Activated CD4-positive, alpha-beta memory T cell treated with anti-CD3 and anti-CD28 coated beads for 36 hours (primary cell): ENCODE results near the gene RASGRF1. TPM values are rescaled to one million over a fixed set of nuclear protein-coding genes. Genes with fewer than 3 reads are reported as not detected.

ENCODE experiments used
- CTCF ChIA-PET: fragments of 350-600 bp; sonication (Branson Sonifier 250); formaldehyde crosslinking; loops from one replicate; lab custom pipeline; 2021; ENCODE audit warnings: antibody characterized with exemption, inconsistent platforms; lab: Charles Lee
- POLR2A ChIA-PET: fragments of 350-600 bp; sonication (Branson Sonifier 250); formaldehyde crosslinking; loops from one replicate; lab custom pipeline; 2021; ENCODE audit warnings: antibody characterized with exemption; lab: Charles Lee
- DNase-seq: peaks from one replicate; pipeline ENCODE4 v3.0.0-alpha.2; 2020
- H3K27ac Mint-ChIP-seq: one replicate; pipeline ENCODE4 v1.8.0; 2021; ENCODE audit warnings: mixed read lengths
- H3K27me3 Mint-ChIP-seq: one replicate; pipeline ENCODE4 v1.8.0; 2021; ENCODE audit warnings: mixed read lengths
- H3K36me3 Mint-ChIP-seq: one replicate; pipeline ENCODE4 v1.8.0; 2021; ENCODE audit warnings: mixed read lengths
- H3K4me1 Mint-ChIP-seq: one replicate; pipeline ENCODE4 v1.8.0; 2021; ENCODE audit warnings: low read depth, mixed read lengths
- H3K4me3 Mint-ChIP-seq: one replicate; pipeline ENCODE4 v1.8.0; 2021; ENCODE audit warnings: mild to moderate bottlenecking, mixed read lengths
- H3K9me3 Mint-ChIP-seq: one replicate; pipeline ENCODE4 v1.8.0; 2021; ENCODE audit warnings: mixed read lengths
- intact Hi-C: fragments of 100-400 bp; cut with micrococcal nuclease; formaldehyde crosslinking; loops from one replicate; pipeline ENCODE4 v1.15.1; 2023
- total RNA-seq, 2 experiments: library from RNA; stranded (reverse); gene quantifications; one replicate each; pipeline ENCODE4 v1.2.3, GENCODE V29; 2021

RASGRF1 gene
- total RNA-seq, 2 experiments from 2014 or later = 0.02 TPM; not detected in 1

- H3K36me3 Mint-ChIP-seq = no peaks in the 10 kb centered on the region
- POLR2A ChIA-PET = no interaction called here
- H3K4me3 Mint-ChIP-seq = no peak overlapping the region
- intact Hi-C loops = loop anchor here (5.0 kb wide), 2 partner anchors 40 to 65 kb away; no protein-coding TSS in a partner anchor
- peaks cover 11% of the 10 kb centered on the region for H3K4me1 Mint-ChIP-seq
- no peaks in the 10 kb centered on the region for H3K9me3 Mint-ChIP-seq
- no peak overlapping the region for H3K27ac Mint-ChIP-seq
- no peaks in the 10 kb centered on the region for H3K27me3 Mint-ChIP-seq
- CTCF ChIA-PET = interaction anchor here (0.6 to 6.2 kb wide), 3 partner anchors 69 to 117 kb away, joined by 3 to 74 read pairs (median 3); no protein-coding TSS in a partner anchor
- DNase-seq = peak; percentile 38
These were observed 113.4 kb downstream of the RASGRF1 start for GRCh38 chr15:78977091-78977571.

- CTCF ChIA-PET = interaction anchor here (6.2 kb wide), 1 partner anchor 69 kb away, joined by 74 read pairs; no protein-coding TSS in a partner anchor
- Mint-ChIP-seq H3K27me3 (no peaks in the 10 kb centered on the region), H3K36me3 (no peaks in the 10 kb centered on the region), H3K4me1 (peaks cover 11% of the 10 kb centered on the region), H3K9me3 (no peaks in the 10 kb centered on the region), H3K27ac (no peak overlapping the region), H3K4me3 (no peak overlapping the region)
- intact Hi-C loops = loop anchor here (5.0 kb wide), 2 partner anchors 39 to 64 kb away; no protein-coding TSS in a partner anchor
- no peak for DNase-seq
- POLR2A ChIA-PET = no interaction called here
These were observed 113.9 kb downstream of the RASGRF1 start for GRCh38 chr15:78976691-78977090.

- Mint-ChIP-seq H3K9me3 (no peaks in the 10 kb centered on the region), H3K27me3 (no peaks in the 10 kb centered on the region), H3K36me3 (no peaks in the 10 kb centered on the region), H3K4me1 (peaks cover 11% of the 10 kb centered on the region), H3K4me3 (no peak overlapping the region), H3K27ac (no peak overlapping the region)
- no peak for DNase-seq
- ChIA-PET POLR2A (no interaction called here), CTCF (interaction anchor here (0.9 kb wide), 1 partner anchor 14 kb away, joined by 3 read pairs; no protein-coding TSS in a partner anchor)
- intact Hi-C loops = no loop called here
These were observed 116.2 kb downstream of the RASGRF1 start for GRCh38 chr15:78974272-78974918.

- H3K9me3 Mint-ChIP-seq = no peaks in the 10 kb centered on the region
- intact Hi-C loops = no loop called here
- no peaks in the 10 kb centered on the region for H3K36me3 Mint-ChIP-seq
- no peaks in the 10 kb centered on the region for H3K4me1 Mint-ChIP-seq
- ChIA-PET CTCF (interaction anchor here (0.6 to 1.7 kb wide), 3 partner anchors 9 to 62 kb away, joined by 3 to 4 read pairs (median 4); no protein-coding TSS in a partner anchor), POLR2A (no interaction called here)
- no peak for DNase-seq
- no peaks in the 10 kb centered on the region for H3K27me3 Mint-ChIP-seq
- H3K4me3 Mint-ChIP-seq = no peak overlapping the region
- H3K27ac Mint-ChIP-seq = no peak overlapping the region
These were observed 120.8 kb downstream of the RASGRF1 start for GRCh38 chr15:78969687-78970349.

- Mint-ChIP-seq H3K36me3 (no peaks in the 10 kb centered on the region), H3K4me1 (no peaks in the 10 kb centered on the region), H3K27me3 (no peaks in the 10 kb centered on the region), H3K4me3 (no peak overlapping the region), H3K27ac (no peak overlapping the region), H3K9me3 (no peaks in the 10 kb centered on the region)
- POLR2A ChIA-PET = no interaction called here
- CTCF ChIA-PET = interaction anchor here (0.7 to 2.6 kb wide), 3 partner anchors 11 to 159 kb away, joined by 3 to 15 read pairs (median 4); no protein-coding TSS in a partner anchor
- DNase-seq = no peak
- intact Hi-C loops = no loop called here
These were observed 121.9 kb downstream of the RASGRF1 start for GRCh38 chr15:78968539-78969271.

- Mint-ChIP-seq H3K36me3 (no peaks in the 10 kb centered on the region), H3K4me1 (no peaks in the 10 kb centered on the region), H3K9me3 (no peaks in the 10 kb centered on the region), H3K4me3 (no peak overlapping the region), H3K27me3 (no peaks in the 10 kb centered on the region), H3K27ac (no peak overlapping the region)
- POLR2A ChIA-PET = no interaction called here
- DNase-seq = no peak
- intact Hi-C loops = no loop called here
- CTCF ChIA-PET = interaction anchor here (0.8 to 2.6 kb wide), 2 partner anchors 12 to 58 kb away, joined by 3 to 15 read pairs; no protein-coding TSS in a partner anchor
These were observed 122.5 kb downstream of the RASGRF1 start for GRCh38 chr15:78968114-78968513.

- Mint-ChIP-seq H3K27ac (no peak overlapping the region), H3K36me3 (no peaks in the 10 kb centered on the region), H3K4me3 (no peak overlapping the region), H3K4me1 (no peaks in the 10 kb centered on the region), H3K27me3 (no peaks in the 10 kb centered on the region), H3K9me3 (no peaks in the 10 kb centered on the region)
- ChIA-PET POLR2A (no interaction called here), CTCF (interaction anchor here (0.6 to 1.1 kb wide), 2 partner anchors 19 to 52 kb away, joined by 3 read pairs; no protein-coding TSS in a partner anchor)
- no peak for DNase-seq
- intact Hi-C loops = no loop called here
These were observed 130.3 kb downstream of the RASGRF1 start for GRCh38 chr15:78960308-78960707.

- intact Hi-C loops = no loop called here
- no peaks in the 10 kb centered on the region for H3K36me3 Mint-ChIP-seq
- no peak overlapping the region for H3K27ac Mint-ChIP-seq
- H3K27me3 Mint-ChIP-seq = no peaks in the 10 kb centered on the region
- POLR2A ChIA-PET = no interaction called here
- no peaks in the 10 kb centered on the region for H3K9me3 Mint-ChIP-seq
- no peak for DNase-seq
- CTCF ChIA-PET = interaction anchor here (0.6 kb wide), 1 partner anchor 20 kb away, joined by 3 read pairs; no protein-coding TSS in a partner anchor
- H3K4me3 Mint-ChIP-seq = no peak overlapping the region
- H3K4me1 Mint-ChIP-seq = no peaks in the 10 kb centered on the region
These were observed 131.2 kb downstream of the RASGRF1 start for GRCh38 chr15:78959360-78959759.

- H3K27ac Mint-ChIP-seq = no peak overlapping the region
- no peak overlapping the region for H3K4me3 Mint-ChIP-seq
- ChIA-PET CTCF (interaction anchor here (0.9 kb wide), 1 partner anchor 50 kb away, joined by 5 read pairs; no protein-coding TSS in a partner anchor), POLR2A (no interaction called here)
- intact Hi-C loops = no loop called here
- no peaks in the 10 kb centered on the region for H3K9me3 Mint-ChIP-seq
- H3K36me3 Mint-ChIP-seq = no peaks in the 10 kb centered on the region
- no peaks in the 10 kb centered on the region for H3K27me3 Mint-ChIP-seq
- H3K4me1 Mint-ChIP-seq = no peaks in the 10 kb centered on the region
- DNase-seq = no peak
These were observed 133.0 kb downstream of the RASGRF1 start for GRCh38 chr15:78957416-78958093.

- no peak for DNase-seq
- ChIA-PET CTCF (interaction anchor here (0.9 kb wide), 1 partner anchor 50 kb away, joined by 5 read pairs; no protein-coding TSS in a partner anchor), POLR2A (no interaction called here)
- Mint-ChIP-seq H3K4me3 (no peak overlapping the region), H3K9me3 (no peaks in the 10 kb centered on the region), H3K36me3 (no peaks in the 10 kb centered on the region), H3K27me3 (no peaks in the 10 kb centered on the region), H3K27ac (no peak overlapping the region), H3K4me1 (no peaks in the 10 kb centered on the region)
- intact Hi-C loops = no loop called here
These were observed 133.6 kb downstream of the RASGRF1 start for GRCh38 chr15:78956937-78957336.

- no peak for DNase-seq
- Mint-ChIP-seq H3K4me1 (peaks cover 9% of the 10 kb centered on the region), H3K27ac (no peak overlapping the region), H3K27me3 (no peaks in the 10 kb centered on the region), H3K36me3 (no peaks in the 10 kb centered on the region), H3K9me3 (no peaks in the 10 kb centered on the region), H3K4me3 (no peak overlapping the region)
- ChIA-PET CTCF (no interaction called here), POLR2A (no interaction called here)
- intact Hi-C loops = no loop called here
These were observed 135.2 kb downstream of the RASGRF1 start for GRCh38 chr15:78955355-78955754.
